GM12891 (cell line): ENCODE data around the gene TMEM9B.

ENCODE experiments used
- PAX5 ChIP-seq: IDR thresholded peaks from 2 replicates; pipeline ENCODE4 v1.6.1; 2011; ENCODE audit warnings: low read length, moderate library complexity, mild to moderate bottlenecking; ENCODE audit not compliant: insufficient read depth, severe bottlenecking
- POLR2A ChIP-seq: IDR thresholded peaks from 2 replicates; pipeline ENCODE4 v1.6.1; 2011; ENCODE audit warnings: low read depth, low read length, control low read depth
- POLR2AphosphoS5 ChIP-seq: IDR thresholded peaks from 2 replicates; pipeline ENCODE4 v1.6.1; 2011; ENCODE audit warnings: low read depth, low read length, control low read depth
- POU2F2 ChIP-seq: IDR thresholded peaks from 2 replicates; pipeline ENCODE4 v1.6.1; 2011; ENCODE audit warnings: low read depth, mild to moderate bottlenecking, control low read depth, low read length, moderate library complexity
- SPI1 ChIP-seq: IDR thresholded peaks from 2 replicates; pipeline ENCODE4 v1.6.1; 2011; ENCODE audit warnings: low read depth, low read length, control low read depth
- TAF1 ChIP-seq: IDR thresholded peaks from 2 replicates; pipeline ENCODE4 v1.6.1; 2011; ENCODE audit warnings: low read depth, low read length, control low read depth

DNA sequence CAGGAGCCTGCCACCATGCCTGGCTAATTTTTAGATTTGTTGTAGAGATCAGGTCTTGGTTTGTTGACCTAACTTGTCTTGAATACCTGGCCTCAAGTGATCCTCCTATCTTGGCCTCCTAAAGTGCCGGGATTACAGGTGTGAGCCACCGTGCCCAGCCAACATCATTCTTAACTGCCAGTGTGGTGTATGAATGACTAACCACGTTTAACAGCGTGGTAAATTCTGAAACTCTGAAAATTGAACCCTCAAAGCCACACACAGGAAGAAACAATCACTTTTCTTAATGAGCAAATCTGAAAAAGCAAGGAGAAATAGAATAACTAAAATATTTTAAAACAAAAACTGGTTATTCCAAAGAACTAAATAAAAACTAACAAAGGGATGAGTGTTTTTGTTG, 7.4 kb downstream of the TMEM9B start:
- TF ChIP-seq POLR2AphosphoS5 (no peak), SPI1 (no peak), POLR2A (no peak), POU2F2 (no peak), TAF1 (no peak), PAX5 (no peak)
